OCI-LY1 (cell line): ENCODE results near the gene SH3BP4.

Source experiments
- CTCF ChIP-seq: fragments of 200-600 bp; sonication (generic), shearing (Covaris generic); IDR thresholded peaks from 2 replicates; pipeline ENCODE4 v1.5.1; 2017; ENCODE audit warnings: mild to moderate bottlenecking, antibody characterized with exemption, low read length, moderate library complexity, mixed read lengths
- EZH2 ChIP-seq: fragments of 200-600 bp; sonication (generic), shearing (Covaris generic); IDR thresholded peaks from 2 replicates; pipeline ENCODE4 v1.8.0; 2017; ENCODE audit warnings: borderline replicate concordance, mixed run types, mild to moderate bottlenecking, antibody characterized with exemption, low read length, moderate library complexity, mixed read lengths

- TF ChIP-seq CTCF (no peak), EZH2 (no peak)
Measured at GRCh38 chr2:235044501-235045271, 92.9 kb downstream of the SH3BP4 start.
